UCSD-AML1 (cell line): Measurements from ENCODE around the gene TSNAXIP1.
"Not testable (repeated sequence)": the region's sequence is repeated elsewhere in the genome, so short reads cannot be mapped to it uniquely, and the experiment has no call there.

Experiments
- DNase-seq: peaks from one replicate; lab custom pipeline; 2025; ENCODE audit not compliant: unreplicated experiment; lab: John Stamatoyannopoulos, UW

The TSNAXIP1 gene

DNA sequence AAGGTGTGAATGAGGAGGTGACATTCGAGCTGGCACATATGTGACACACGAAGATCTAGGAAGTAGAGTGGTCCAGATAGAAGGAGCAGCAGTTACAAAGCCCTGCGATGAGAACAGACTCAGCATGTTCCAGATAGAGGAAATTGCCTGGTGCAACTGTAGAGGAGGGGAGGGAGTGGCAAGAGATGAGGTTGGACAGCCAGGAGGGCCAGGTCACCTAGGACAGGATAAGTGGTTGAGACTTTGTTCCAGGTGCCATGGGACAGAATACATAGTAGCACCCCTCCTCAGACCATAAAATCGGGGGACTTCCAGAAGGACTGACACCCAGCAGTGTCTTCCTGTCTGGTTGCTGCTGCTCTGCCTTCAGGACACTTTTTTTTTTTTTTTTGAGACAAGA, 51.8 kb downstream of the TSNAXIP1 start:
- no peak for DNase-seq

DNA sequence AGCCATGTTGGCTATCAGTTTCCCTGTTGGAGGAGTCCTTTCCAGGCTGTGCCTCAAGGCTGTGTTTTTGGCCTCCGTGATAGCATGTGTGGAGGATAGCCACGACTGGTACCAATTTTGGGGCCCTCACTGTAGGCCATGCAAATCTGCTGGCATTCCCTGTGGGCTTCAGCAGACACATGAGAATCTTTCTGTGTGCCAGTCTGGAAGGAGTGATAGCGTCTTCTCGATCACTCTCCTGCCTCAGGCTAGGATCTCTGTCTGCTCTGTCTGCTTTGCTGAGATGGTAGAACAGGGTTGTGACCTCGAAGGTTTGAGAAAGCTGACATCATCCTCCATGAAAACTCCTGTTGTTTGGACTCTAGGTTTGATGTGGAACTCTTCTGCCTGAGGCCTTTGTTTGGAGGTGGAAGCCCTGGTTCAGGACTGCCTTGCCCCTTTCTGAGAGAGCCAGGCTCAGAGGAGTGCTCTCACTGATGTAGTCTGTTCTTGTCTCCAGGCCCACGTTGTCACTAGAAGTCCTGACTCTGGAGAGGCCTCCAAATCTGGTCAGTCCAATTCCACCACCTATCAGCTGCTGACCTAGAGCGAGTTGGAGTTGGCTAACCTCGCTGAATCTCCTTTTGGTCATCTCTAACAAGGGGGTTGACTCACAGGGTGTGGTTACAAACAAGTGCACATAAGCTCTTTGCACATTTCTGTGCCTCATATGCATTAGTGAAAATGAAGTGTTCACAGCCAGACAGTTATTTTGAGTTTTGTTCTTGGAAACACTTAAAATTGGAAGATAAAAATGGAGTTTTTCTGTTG, 54.1 kb downstream of the TSNAXIP1 start:
- no peak for DNase-seq

GRCh38 chr16:67861877-67862276, 55.2 kb downstream of the TSNAXIP1 start:
- DNase-seq: no peak

- DNase-seq: no peak
These were observed 56.2 kb downstream of the TSNAXIP1 start for GRCh38 chr16:67862623-67863583.

GRCh38 chr16:67864044-67864443, 57.4 kb downstream of the TSNAXIP1 start:
- not testable (repeated sequence) for DNase-seq

- DNase-seq: no peak
These were observed 57.9 kb downstream of the TSNAXIP1 start for GRCh38 chr16:67864594-67864993.

GRCh38 chr16:67865318-67865717, 58.6 kb downstream of the TSNAXIP1 start:
- DNase-seq: peak; percentile 40

GRCh38 chr16:67868290-67868689, 61.6 kb downstream of the TSNAXIP1 start:
- no peak for DNase-seq

- DNase-seq: no peak
These were observed 63.0 kb downstream of the TSNAXIP1 start for GRCh38 chr16:67869653-67870052.

- DNase-seq: no peak
These were observed 64.6 kb downstream of the TSNAXIP1 start for GRCh38 chr16:67871256-67871655.

GRCh38 chr16:67872131-67872630, 65.5 kb downstream of the TSNAXIP1 start:
- peak; percentile 31 for DNase-seq

DNA sequence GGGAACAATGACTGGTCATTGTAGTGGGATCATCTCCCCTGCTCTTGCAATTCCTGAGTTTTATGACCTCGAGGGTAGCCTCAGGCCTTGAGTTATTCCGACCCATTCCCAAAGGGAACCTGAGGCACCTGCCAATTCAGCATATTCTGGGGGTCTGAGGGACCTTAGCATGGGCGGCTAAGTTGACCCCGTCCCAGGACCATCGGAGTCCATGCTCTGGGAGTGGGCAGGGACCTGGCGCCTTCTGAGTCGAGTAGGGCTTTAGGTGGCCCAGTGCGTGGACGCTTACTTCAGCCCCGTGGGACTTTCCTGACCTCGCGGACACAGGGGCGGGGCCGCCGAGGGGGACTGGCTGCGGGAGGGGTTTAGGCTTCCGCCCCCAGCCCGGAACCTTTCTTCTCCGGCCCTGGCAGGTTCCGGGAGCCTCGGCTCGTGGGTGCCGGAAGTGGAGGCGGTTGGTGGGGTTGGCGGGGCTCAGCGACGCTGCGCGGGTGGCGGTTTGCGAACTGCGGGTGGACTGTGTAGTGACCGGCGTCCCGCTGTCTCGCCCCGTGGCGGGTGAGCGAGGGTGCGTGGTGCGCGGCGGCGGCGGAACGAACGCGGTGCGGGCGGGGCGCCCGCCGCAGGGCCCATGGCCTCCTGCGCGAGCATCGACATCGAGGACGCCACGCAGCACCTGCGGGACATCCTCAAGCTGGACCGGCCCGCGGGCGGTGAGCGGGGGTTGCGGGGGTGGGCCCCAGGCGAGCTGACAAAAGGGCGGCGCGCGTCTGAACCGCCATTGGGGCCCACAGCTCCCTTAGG, 66.1 kb downstream of the TSNAXIP1 start, which contains the start of gene EDC4:
Gene EDC4 (plus strand): TSS at position 422 of the 804 bp plus-strand sequence. CDS start 210 bp downstream, at position 632.
- DNase-seq: peak; percentile 85

GRCh38 chr16:67873435-67874370, 67.0 kb downstream of the TSNAXIP1 start:
- DNase-seq: no peak

- no peak for DNase-seq
These were observed 67.7 kb downstream of the TSNAXIP1 start for GRCh38 chr16:67874372-67874771.

DNA sequence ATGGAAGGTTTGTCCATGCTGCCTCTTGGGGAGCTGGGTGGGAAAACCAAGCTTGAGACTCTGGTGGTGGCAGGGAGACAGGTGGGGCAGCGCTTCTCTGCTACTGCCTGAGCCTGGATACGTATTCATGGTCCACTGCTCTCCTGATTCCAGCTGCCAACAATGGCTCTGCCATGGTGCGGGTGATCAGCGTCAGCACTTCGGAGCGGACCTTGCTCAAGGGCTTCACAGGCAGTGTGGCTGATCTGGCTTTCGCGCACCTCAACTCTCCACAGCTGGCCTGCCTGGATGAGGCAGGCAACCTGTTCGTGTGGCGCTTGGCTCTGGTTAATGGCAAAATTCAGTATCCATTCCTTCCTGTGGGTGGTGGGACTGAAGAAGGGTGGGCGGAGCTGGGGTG, 70.4 kb downstream of the TSNAXIP1 start:
- DNase-seq: no peak
